ENCODE measurements around the gene MGAT3.

- no peak for TF ChIP-seq RAD21 (IDR thresholded peaks at IDR 0.05; ENCODE audit: low read length)
- TF ChIP-seq CTCF (IDR thresholded peaks at IDR 0.05), result no peak
- TF ChIP-seq RXRA (IDR thresholded peaks at IDR 0.05; ENCODE audit: borderline replicate concordance, low read depth), result no peak
- no peak for TF ChIP-seq POLR2AphosphoS5 (IDR thresholded peaks at IDR 0.05; ENCODE audit: low read depth, low read length)
- no peak for TF ChIP-seq JUND (IDR thresholded peaks at IDR 0.05)
- TF ChIP-seq EP300 (IDR thresholded peaks at IDR 0.05; ENCODE audit: borderline replicate concordance in 1 of 2, low read depth in 1 of 2, low read length in 1 of 2), result no peak
- TF ChIP-seq, protein P1, sequence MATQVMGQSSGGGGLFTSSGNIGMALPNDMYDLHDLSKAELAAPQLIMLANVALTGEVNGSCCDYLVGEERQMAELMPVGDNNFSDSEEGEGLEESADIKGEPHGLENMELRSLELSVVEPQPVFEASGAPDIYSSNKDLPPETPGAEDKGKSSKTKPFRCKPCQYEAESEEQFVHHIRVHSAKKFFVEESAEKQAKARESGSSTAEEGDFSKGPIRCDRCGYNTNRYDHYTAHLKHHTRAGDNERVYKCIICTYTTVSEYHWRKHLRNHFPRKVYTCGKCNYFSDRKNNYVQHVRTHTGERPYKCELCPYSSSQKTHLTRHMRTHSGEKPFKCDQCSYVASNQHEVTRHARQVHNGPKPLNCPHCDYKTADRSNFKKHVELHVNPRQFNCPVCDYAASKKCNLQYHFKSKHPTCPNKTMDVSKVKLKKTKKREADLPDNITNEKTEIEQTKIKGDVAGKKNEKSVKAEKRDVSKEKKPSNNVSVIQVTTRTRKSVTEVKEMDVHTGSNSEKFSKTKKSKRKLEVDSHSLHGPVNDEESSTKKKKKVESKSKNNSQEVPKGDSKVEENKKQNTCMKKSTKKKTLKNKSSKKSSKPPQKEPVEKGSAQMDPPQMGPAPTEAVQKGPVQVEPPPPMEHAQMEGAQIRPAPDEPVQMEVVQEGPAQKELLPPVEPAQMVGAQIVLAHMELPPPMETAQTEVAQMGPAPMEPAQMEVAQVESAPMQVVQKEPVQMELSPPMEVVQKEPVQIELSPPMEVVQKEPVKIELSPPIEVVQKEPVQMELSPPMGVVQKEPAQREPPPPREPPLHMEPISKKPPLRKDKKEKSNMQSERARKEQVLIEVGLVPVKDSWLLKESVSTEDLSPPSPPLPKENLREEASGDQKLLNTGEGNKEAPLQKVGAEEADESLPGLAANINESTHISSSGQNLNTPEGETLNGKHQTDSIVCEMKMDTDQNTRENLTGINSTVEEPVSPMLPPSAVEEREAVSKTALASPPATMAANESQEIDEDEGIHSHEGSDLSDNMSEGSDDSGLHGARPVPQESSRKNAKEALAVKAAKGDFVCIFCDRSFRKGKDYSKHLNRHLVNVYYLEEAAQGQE (IDR thresholded peaks at IDR 0.05; ENCODE audit: low read depth, low read length), result no peak
- TF ChIP-seq, protein P2, sequence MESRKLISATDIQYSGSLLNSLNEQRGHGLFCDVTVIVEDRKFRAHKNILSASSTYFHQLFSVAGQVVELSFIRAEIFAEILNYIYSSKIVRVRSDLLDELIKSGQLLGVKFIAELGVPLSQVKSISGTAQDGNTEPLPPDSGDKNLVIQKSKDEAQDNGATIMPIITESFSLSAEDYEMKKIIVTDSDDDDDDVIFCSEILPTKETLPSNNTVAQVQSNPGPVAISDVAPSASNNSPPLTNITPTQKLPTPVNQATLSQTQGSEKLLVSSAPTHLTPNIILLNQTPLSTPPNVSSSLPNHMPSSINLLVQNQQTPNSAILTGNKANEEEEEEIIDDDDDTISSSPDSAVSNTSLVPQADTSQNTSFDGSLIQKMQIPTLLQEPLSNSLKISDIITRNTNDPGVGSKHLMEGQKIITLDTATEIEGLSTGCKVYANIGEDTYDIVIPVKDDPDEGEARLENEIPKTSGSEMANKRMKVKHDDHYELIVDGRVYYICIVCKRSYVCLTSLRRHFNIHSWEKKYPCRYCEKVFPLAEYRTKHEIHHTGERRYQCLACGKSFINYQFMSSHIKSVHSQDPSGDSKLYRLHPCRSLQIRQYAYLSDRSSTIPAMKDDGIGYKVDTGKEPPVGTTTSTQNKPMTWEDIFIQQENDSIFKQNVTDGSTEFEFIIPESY (IDR thresholded peaks at IDR 0.05; ENCODE audit: borderline replicate concordance, low read depth), result no peak
- TF ChIP-seq USF1 (IDR thresholded peaks at IDR 0.05; ENCODE audit: borderline replicate concordance, low read depth), result no peak
- no peak for TF ChIP-seq PBX3 (IDR thresholded peaks at IDR 0.05)
- TF ChIP-seq ELF1 (IDR thresholded peaks at IDR 0.05), result no peak
- no peak for TF ChIP-seq TEAD4 (IDR thresholded peaks at IDR 0.05; ENCODE audit: borderline replicate concordance, insufficient read depth)
These were observed 69.9 kb downstream of the MGAT3 start for GRCh38 chr22:39526736-39527171.

Data from SK-N-SH (cell line).